KMS-11 (cell line): ENCODE measurements around the gene OR56A1.

Experiments
- H2AFZ ChIP-seq: fragments of 200-600 bp; sonication (generic); 2 replicates; pipeline ENCODE4 v1.6.1; 2016; ENCODE audit warnings: antibody characterized with exemption, mixed run types, low read depth
- H3K27ac ChIP-seq: fragments of 200-600 bp; sonication (generic); 2 replicates; pipeline ENCODE4 v1.6.1; 2016; ENCODE audit warnings: mild to moderate bottlenecking, mixed run types
- H3K27me3 ChIP-seq: fragments of 200-600 bp; sonication (generic); 2 replicates; pipeline ENCODE4 v1.6.1; 2017; ENCODE audit warnings: mild to moderate bottlenecking, low read depth, mixed run types, moderate library complexity; ENCODE audit not compliant: insufficient read depth
- H3K36me3 ChIP-seq: fragments of 200-600 bp; sonication (generic); 2 replicates; pipeline ENCODE4 v1.6.1; 2017; ENCODE audit warnings: mild to moderate bottlenecking, mixed run types; ENCODE audit not compliant: insufficient read depth
- H3K4me1 ChIP-seq: fragments of 200-600 bp; sonication (generic); 2 replicates; pipeline ENCODE4 v1.6.1; 2016; ENCODE audit warnings: mild to moderate bottlenecking, low read depth, mixed run types; ENCODE audit not compliant: poor library complexity, severe bottlenecking
- H3K4me2 ChIP-seq: fragments of 200-600 bp; sonication (generic); 2 replicates; pipeline ENCODE4 v1.7.0; 2016; ENCODE audit warnings: mild to moderate bottlenecking, mixed run types
- H3K4me3 ChIP-seq: fragments of 200-600 bp; sonication (generic); IDR thresholded peaks from 2 replicates; pipeline ENCODE4 v1.6.1; 2017; ENCODE audit warnings: low read depth, low read length, mixed read lengths; ENCODE audit not compliant: insufficient read depth
- H3K79me2 ChIP-seq: fragments of 200-600 bp; sonication (generic); 2 replicates; pipeline ENCODE4 v1.6.1; 2016; ENCODE audit warnings: low read depth, mixed run types; ENCODE audit not compliant: insufficient read depth
- H3K9ac ChIP-seq: fragments of 200-600 bp; sonication (generic); 2 replicates; pipeline ENCODE4 v1.6.1; 2016; ENCODE audit warnings: mild to moderate bottlenecking, mixed run types
- H4K20me1 ChIP-seq: fragments of 200-600 bp; sonication (generic); 2 replicates; pipeline ENCODE4 v1.6.1; 2016; ENCODE audit warnings: mild to moderate bottlenecking, mixed run types; ENCODE audit not compliant: insufficient read depth
- TF ChIP-seq, protein P1 (sequence below): fragments of 200-600 bp; sonication (generic); conservative IDR thresholded peaks from 2 replicates; pipeline ENCODE4 v1.6.1; 2017; ENCODE audit warnings: low read depth, mild to moderate bottlenecking, antibody characterized with exemption, low read length, moderate library complexity, mixed read lengths

OR56A1 gene

DNA sequence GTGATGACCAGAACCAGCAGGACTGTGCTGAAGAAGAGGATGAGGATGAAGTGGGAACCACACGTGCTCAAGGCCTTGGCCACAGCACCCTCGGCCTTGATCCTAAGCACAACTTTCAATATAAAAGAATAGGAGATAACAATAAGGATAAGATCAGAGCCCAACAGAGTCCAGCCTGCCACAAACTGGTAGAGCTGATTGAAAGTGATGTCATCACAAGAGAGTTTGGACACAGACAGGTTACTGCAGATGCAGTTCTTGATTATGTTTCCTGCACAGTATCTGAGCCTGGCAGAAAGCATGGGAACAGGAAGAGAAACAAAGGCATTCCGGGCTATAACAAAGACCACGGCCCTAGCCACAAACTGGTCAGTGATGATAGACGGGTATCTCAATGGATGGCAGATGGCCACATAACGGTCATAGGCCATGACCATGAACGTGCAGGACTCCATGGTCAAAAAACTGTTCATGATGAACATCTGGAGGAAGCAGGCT, 28.3 kb downstream of the OR56A1 start:
- TF ChIP-seq, protein P1, sequence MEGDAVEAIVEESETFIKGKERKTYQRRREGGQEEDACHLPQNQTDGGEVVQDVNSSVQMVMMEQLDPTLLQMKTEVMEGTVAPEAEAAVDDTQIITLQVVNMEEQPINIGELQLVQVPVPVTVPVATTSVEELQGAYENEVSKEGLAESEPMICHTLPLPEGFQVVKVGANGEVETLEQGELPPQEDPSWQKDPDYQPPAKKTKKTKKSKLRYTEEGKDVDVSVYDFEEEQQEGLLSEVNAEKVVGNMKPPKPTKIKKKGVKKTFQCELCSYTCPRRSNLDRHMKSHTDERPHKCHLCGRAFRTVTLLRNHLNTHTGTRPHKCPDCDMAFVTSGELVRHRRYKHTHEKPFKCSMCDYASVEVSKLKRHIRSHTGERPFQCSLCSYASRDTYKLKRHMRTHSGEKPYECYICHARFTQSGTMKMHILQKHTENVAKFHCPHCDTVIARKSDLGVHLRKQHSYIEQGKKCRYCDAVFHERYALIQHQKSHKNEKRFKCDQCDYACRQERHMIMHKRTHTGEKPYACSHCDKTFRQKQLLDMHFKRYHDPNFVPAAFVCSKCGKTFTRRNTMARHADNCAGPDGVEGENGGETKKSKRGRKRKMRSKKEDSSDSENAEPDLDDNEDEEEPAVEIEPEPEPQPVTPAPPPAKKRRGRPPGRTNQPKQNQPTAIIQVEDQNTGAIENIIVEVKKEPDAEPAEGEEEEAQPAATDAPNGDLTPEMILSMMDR: no peak
- Histone ChIP-seq H3K27ac (no peak overlapping the region), H3K4me2 (no peak overlapping the region), H3K4me1 (no peaks in the 10 kb centered on the region), H3K27me3 (no peaks in the 10 kb centered on the region), H3K9ac (no peak overlapping the region), H4K20me1 (no peaks in the 10 kb centered on the region), H3K4me3 (no peak overlapping the region), H3K79me2 (no peaks in the 10 kb centered on the region), H2AFZ (no peak overlapping the region), H3K36me3 (no peaks in the 10 kb centered on the region)

DNA sequence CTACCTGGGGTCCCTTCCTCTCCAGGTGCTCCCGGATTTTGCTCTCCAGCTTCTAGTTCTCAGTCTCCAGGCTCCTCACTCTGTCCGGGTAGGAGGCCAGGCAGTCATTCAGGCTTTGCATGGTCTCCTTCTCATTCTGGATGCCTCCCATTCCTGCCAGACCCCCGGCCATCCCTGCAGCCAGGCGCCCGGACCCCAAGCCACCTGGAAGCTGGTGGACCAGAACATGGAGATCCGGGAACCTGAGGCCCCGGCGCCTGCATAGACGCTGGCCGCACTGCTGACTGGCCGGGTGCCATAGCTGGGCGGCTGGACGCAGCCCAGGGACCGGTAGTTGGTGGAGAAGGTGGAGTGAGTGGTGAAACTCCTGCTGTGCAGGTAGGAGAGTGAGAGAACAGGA, 35.8 kb downstream of the OR56A1 start:
- TF ChIP-seq, protein P1: no peak
- Histone ChIP-seq H3K36me3 (no peaks in the 10 kb centered on the region), H3K27ac (no peak overlapping the region), H3K4me1 (no peaks in the 10 kb centered on the region), H3K27me3 (no peaks in the 10 kb centered on the region), H2AFZ (no peak overlapping the region), H4K20me1 (no peaks in the 10 kb centered on the region), H3K4me3 (no peak overlapping the region), H3K79me2 (no peaks in the 10 kb centered on the region), H3K9ac (no peak overlapping the region), H3K4me2 (no peak overlapping the region)

DNA sequence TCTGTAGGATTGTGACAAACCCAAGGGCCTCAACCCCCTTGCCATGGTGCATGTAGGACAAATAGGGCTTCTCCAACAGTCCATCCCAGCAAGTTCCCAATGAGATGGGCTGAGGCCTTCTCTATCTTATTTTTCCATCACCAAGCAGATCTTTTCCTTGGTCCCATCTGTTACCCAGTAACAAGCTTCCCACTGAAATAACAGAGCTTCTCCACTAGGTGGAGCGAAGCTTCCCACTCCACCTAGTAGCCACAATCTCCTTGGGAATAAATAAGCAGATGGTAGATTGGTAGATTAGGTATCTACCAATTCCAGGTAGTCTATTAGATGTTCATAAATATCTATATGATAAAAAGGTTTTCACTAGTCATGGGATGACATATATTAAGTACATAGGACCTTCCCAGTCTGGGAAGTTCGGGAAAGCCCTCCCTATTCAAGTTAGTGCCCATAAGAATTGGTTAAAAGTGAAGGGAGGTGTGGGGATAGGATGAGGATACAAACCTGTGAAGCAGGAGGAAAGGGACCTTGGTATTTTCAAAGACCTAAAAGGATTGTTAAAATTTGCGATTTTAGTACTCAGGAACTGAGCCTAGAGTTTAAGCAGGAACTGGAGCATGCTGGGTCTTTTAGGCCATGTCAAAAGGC, 37.8 kb downstream of the OR56A1 start:
- TF ChIP-seq, protein P1: peak; percentile 64
- no peak overlapping the region for H2AFZ ChIP-seq
- H3K27ac ChIP-seq: no peak overlapping the region

DNA sequence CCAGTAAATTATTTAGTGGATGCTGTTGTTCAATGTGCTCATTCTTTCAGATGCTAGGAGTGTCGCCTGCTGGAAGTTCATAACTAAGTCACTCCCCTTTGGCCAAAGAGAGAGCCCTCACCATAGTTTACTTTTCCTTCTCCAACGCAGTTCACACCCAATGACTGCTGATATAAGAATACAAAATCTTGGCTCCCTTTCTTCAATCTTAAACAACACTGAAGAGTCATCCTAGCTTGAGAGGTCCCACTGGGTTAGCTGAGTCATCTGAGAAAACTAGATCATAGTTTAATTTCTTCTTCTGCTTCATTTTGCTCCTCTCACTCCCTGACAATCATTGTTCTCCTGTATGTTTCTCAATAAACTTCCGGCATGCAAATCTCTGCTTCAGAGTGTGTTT, 38.4 kb downstream of the OR56A1 start:
- Histone ChIP-seq H3K4me1 (no peaks in the 10 kb centered on the region), H3K27ac (no peak overlapping the region), H3K79me2 (no peaks in the 10 kb centered on the region), H3K36me3 (no peaks in the 10 kb centered on the region), H3K4me2 (no peak overlapping the region), H3K9ac (no peak overlapping the region), H2AFZ (no peak overlapping the region), H3K4me3 (no peak overlapping the region), H3K27me3 (no peaks in the 10 kb centered on the region), H4K20me1 (no peaks in the 10 kb centered on the region)
- TF ChIP-seq, protein P1: no peak

More for the DNA sequence above, 37.8 kb downstream of the OR56A1 start:
- Histone ChIP-seq H4K20me1 (no peaks in the 10 kb centered on the region), H3K79me2 (no peaks in the 10 kb centered on the region), H3K36me3 (no peaks in the 10 kb centered on the region), H3K4me1 (no peaks in the 10 kb centered on the region), H3K4me3 (no peak overlapping the region), H3K4me2 (no peak overlapping the region), H3K9ac (no peak overlapping the region), H3K27me3 (no peaks in the 10 kb centered on the region)
